ENCODE data around the gene THSD7A. TPM values are rescaled to one million over a fixed set of nuclear protein-coding genes. Genes with fewer than 3 reads are reported as not detected.
"Not testable (repeated sequence)": the region's sequence is repeated elsewhere in the genome, so short reads cannot be mapped to it uniquely, and the experiment has no call there.

Gene THSD7A
- total RNA-seq, 1 experiment from 2014 or later = under 0.01 TPM

- DNase-seq (ENCODE audit: low read depth) = no peak
Observed at GRCh38 chr7:11457419-11457818, 374.6 kb downstream of the THSD7A start.

GRCh38 chr7:11456574-11456973 is 375.4 kb downstream of the THSD7A start:
- no peak for DNase-seq (ENCODE audit: low read depth)

- no peak for DNase-seq (ENCODE audit: low read depth)
Observed at GRCh38 chr7:11452476-11452875, 379.5 kb downstream of the THSD7A start.

GRCh38 chr7:11450281-11450680 is 381.7 kb downstream of the THSD7A start:
- DNase-seq (ENCODE audit: low read depth) = no peak

- no peak for DNase-seq (ENCODE audit: low read depth)
Observed at GRCh38 chr7:11449316-11449715, 382.7 kb downstream of the THSD7A start.

GRCh38 chr7:11448323-11448722 is 383.7 kb downstream of the THSD7A start:
- no peak for DNase-seq (ENCODE audit: low read depth)

- no peak for DNase-seq (ENCODE audit: low read depth)
Observed at GRCh38 chr7:11447106-11447505, 384.9 kb downstream of the THSD7A start.

- DNase-seq (ENCODE audit: low read depth) = not testable (repeated sequence)
Observed at GRCh38 chr7:11443934-11444333, 388.1 kb downstream of the THSD7A start.

- no peak for DNase-seq (ENCODE audit: low read depth)
Observed at GRCh38 chr7:11437994-11438393, 394.0 kb downstream of the THSD7A start.

GRCh38 chr7:11436773-11437524 is 395.0 kb downstream of the THSD7A start:
- no peak for DNase-seq (ENCODE audit: low read depth)

- DNase-seq (ENCODE audit: low read depth) = no peak
Observed at GRCh38 chr7:11436316-11436715, 395.7 kb downstream of the THSD7A start.

GRCh38 chr7:11434366-11434765 is 397.6 kb downstream of the THSD7A start:
- peak; percentile 18 for DNase-seq (ENCODE audit: low read depth)

GRCh38 chr7:11430841-11431240 is 401.2 kb downstream of the THSD7A start:
- no peak for DNase-seq (ENCODE audit: low read depth)

GRCh38 chr7:11430112-11430511 is 401.9 kb downstream of the THSD7A start:
- no peak for DNase-seq (ENCODE audit: low read depth)

- DNase-seq (ENCODE audit: low read depth) = no peak
Observed at GRCh38 chr7:11428877-11429581, 403.0 kb downstream of the THSD7A start.

GRCh38 chr7:11427686-11428273 is 404.2 kb downstream of the THSD7A start:
- peak; percentile 36 for DNase-seq (ENCODE audit: low read depth)

GRCh38 chr7:11424006-11424405 is 408.0 kb downstream of the THSD7A start:
- no peak for DNase-seq (ENCODE audit: low read depth)

- no peak for DNase-seq (ENCODE audit: low read depth)
Observed at GRCh38 chr7:11420049-11420448, 411.9 kb downstream of the THSD7A start.

GRCh38 chr7:11416641-11417458 is 415.1 kb downstream of the THSD7A start:
- DNase-seq (ENCODE audit: low read depth) = no peak

- DNase-seq (ENCODE audit: low read depth) = no peak
Observed at GRCh38 chr7:11415101-11415500, 416.9 kb downstream of the THSD7A start.

- DNase-seq (ENCODE audit: low read depth) = no peak
Observed at GRCh38 chr7:11413901-11414300, 418.1 kb downstream of the THSD7A start.

- DNase-seq (ENCODE audit: low read depth) = no peak
Observed at GRCh38 chr7:11412036-11412435, 420.0 kb downstream of the THSD7A start.
